Cardiac fibroblast (primary cell): ENCODE results near the gene LSM14B.
"Not testable (repeated sequence)": the region's sequence is repeated elsewhere in the genome, so short reads cannot be mapped to it uniquely, and the experiment has no call there.

Source experiments
- DNase-seq, 2 donors: peaks; one replicate each; pipeline versions ENCODE4 v3.0.0 to v3.0.0-alpha.2; 2010; ENCODE audit warnings: low read depth in 2 of 2
- H3K4me3 ChIP-seq, 2 donors: replicated peaks in 1 of 2; 1 replicate in 1 of 2; 2 replicates in 1 of 2; pipeline ENCODE4 v1.5.1; 2011; ENCODE audit warnings: low read depth in 2 of 2, low read length in 2 of 2, mild to moderate bottlenecking in 2 of 2, moderate library complexity in 1 of 2
- CTCF ChIP-seq: IDR thresholded peaks from one replicate; pipeline ENCODE4 v1.5.1; 2011; ENCODE audit warnings: low read depth, mild to moderate bottlenecking, low read length, inconsistent platforms

The LSM14B gene

GRCh38 chr20:62121776-62122653 is at the start of gene LSM14B:
Gene LSM14B, plus strand, starts transcription at chr20:62122475. Its CDS starts 192 bp downstream, at chr20:62122667.
- TF ChIP-seq CTCF: no peak
- DNase-seq: peak; percentile 95 to 99
- peak within 1 kb of the TSS; percentile 76 to 82 for H3K4me3 ChIP-seq

GRCh38 chr20:62073323-62073722 is 49.0 kb upstream of the LSM14B start:
- DNase-seq: no peak
- H3K4me3 ChIP-seq: no peak overlapping the region

GRCh38 chr20:62079166-62079565 is 43.1 kb upstream of the LSM14B start:
- no peak overlapping the region for H3K4me3 ChIP-seq
- no peak for DNase-seq
- no peak for TF ChIP-seq CTCF

More at GRCh38 chr20:62073323-62073722, 49.0 kb upstream of the LSM14B start:
- no peak for TF ChIP-seq CTCF

- H3K4me3 ChIP-seq: no peak overlapping the region
- no peak for TF ChIP-seq CTCF
- DNase-seq: no peak
These were observed 41.9 kb upstream of the LSM14B start for GRCh38 chr20:62080249-62080990.

DNA sequence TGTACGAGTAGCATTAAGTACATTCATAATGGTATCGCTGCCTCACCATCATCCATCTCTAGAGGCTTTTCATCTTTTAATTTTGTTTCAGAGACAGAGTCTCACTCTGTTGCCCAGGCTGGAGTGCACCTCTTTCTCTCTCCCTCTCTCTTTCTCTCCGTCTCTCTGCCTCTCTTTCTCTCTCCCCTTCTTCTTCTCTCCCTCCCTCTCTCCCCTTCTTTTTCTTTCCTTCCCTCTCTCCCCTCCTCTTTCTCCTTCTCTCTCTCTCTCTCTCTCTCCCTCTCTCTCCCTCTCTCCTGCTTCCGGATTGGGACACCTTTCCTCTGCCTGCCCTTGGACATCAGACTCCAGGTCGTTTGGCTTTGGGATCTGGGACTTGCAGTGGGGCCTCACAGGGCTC is 39.0 kb upstream of the LSM14B start:
- TF ChIP-seq CTCF: no peak
- DNase-seq: no peak
- no peak overlapping the region for H3K4me3 ChIP-seq

GRCh38 chr20:62084224-62084623 is 38.1 kb upstream of the LSM14B start:
- H3K4me3 ChIP-seq, DNase-seq: not testable (repeated sequence)

DNA sequence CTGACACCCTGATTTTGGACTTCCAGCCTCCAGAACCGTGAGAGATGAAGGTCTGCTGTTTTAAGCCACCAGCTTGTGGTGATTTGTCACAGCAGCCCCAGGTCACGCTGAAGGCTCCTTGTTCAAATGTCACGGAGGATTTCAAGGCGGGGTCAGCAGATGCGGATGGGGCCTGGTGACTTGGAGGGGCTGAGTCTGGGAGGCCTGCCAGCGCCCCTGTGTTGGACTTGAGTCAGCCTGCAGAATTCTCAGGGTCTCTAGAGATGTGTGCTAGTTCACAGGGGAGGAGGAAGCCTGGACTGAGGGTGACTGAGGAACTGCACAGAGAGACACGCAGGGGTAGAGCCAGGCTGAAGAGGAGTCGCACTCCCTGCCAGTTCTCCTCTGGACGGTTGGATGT is 37.1 kb upstream of the LSM14B start:
- TF ChIP-seq CTCF: no peak
- no peak for DNase-seq
- no peak overlapping the region for H3K4me3 ChIP-seq
